Suprapubic skin (tissue), 4 donors: ENCODE results near the gene GARIN5A. TPM values are rescaled to one million over a fixed set of nuclear protein-coding genes. Genes with fewer than 3 reads are reported as not detected.

ENCODE experiments used
- DNase-seq, 2 donors: peaks; one replicate each; pipeline ENCODE4 v3.0.0-alpha.2; 2019; ENCODE audit warnings: low spot score in 2 of 2
- H3K27ac ChIP-seq: fragments of 200-600 bp; sonication (generic); one replicate; pipeline ENCODE4 v1.5.1; 2019
- H3K27me3 ChIP-seq: fragments of 200-600 bp; sonication (generic); one replicate; pipeline ENCODE4 v1.5.1; 2019
- H3K36me3 ChIP-seq: fragments of 200-600 bp; sonication (generic); one replicate; pipeline ENCODE4 v1.5.1; 2019
- H3K4me1 ChIP-seq: fragments of 200-600 bp; sonication (generic); one replicate; pipeline ENCODE4 v1.5.1; 2019
- H3K4me3 ChIP-seq: fragments of 200-600 bp; sonication (generic); one replicate; pipeline ENCODE4 v1.5.1; 2019; ENCODE audit warnings: mild to moderate bottlenecking
- H3K9me3 ChIP-seq: fragments of 200-600 bp; sonication (generic); one replicate; pipeline ENCODE4 v1.5.1; 2019
- EP300 ChIP-seq: sonication (generic); formaldehyde crosslinking; IDR thresholded peaks from one replicate; pipeline ENCODE4 v1.6.1; 2017; ENCODE audit warnings: antibody characterized with exemption
- POLR2A ChIP-seq, 2 donors: fragments of 450-650 bp; IDR thresholded peaks; one replicate each; pipeline ENCODE4 v1.6.1; 2017; ENCODE audit warnings: antibody characterized with exemption in 2 of 2, mild to moderate bottlenecking in 2 of 2, moderate library complexity in 2 of 2
- POLR2AphosphoS5 ChIP-seq, 3 donors: sonication (generic); formaldehyde crosslinking; IDR thresholded peaks; one replicate each; pipeline ENCODE4 v1.6.1; 2017; ENCODE audit warnings: antibody characterized with exemption in 3 of 3
- WGBS: methylation state at CpG from one replicate; pipeline ENCODE4 v1.1.5; 2018; 5-methylcytosine and 5-hydroxymethylcytosine counted together
- total RNA-seq, 4 donors: library from RNA; depleted of rRNA; stranded (reverse); fragments of >200 nt; gene quantifications; one replicate each; pipeline ENCODE4 v1.1.0, GENCODE V29; 2016
- TF ChIP-seq, protein P1 (sequence below), 2 donors: fragments of 200-600 bp in 1 of 2; fragments of 450-650 bp in 1 of 2; sonication (generic) in 1 of 2; IDR thresholded peaks; one replicate each; pipeline ENCODE4 v1.5.1; 2016 to 2019; ENCODE audit warnings: antibody characterized with exemption in 2 of 2, mild to moderate bottlenecking in 1 of 2, moderate library complexity in 1 of 2

Gene GARIN5A
- total RNA-seq, 4 donors from 2014 or later = 3.9 to 5.0 (median 4.2) TPM; not detected in 1

DNA sequence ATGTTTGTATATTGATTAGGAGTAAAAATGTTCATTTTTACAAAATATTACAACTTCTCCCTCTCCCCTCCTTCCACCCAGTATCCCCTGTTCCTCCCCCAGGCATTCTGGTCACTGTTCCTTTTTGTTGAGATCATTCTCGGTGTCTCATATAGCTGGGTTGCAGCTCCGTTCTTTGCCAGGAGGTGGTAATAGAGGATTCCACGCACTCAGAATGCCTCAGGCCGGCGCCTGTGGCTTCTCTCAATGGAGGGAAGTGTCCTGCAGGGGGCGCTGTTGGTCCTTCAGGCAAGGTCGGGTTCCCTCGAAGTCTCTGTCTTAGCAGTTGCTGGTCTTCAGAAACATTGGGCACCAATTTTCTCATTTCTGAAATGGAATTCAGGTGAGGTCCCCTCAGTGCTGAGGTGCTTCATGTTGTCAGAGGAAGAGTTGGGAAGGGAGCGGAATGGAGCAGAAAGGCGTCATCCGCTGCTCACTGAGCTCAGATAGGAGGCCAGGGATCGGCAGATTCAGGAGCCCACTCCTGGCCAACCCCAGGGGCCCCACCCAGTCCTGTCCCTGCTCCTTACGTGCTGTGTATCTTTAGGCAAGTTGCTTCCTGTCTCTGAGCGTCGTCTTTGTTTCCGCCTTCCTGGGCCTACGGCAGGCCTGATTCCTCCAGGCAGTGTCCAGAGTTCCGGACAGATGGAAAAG, 10.3 kb upstream of the GARIN5A start:
- Histone ChIP-seq H3K9me3 (no peaks in the 10 kb centered on the region), H3K27me3 (peaks cover 49% of the 10 kb centered on the region), H3K36me3 (peaks cover 16% of the 10 kb centered on the region), H3K4me3 (no peak overlapping the region), H3K27ac (no peak overlapping the region), H3K4me1 (no peaks in the 10 kb centered on the region)
- no peak for DNase-seq
- TF ChIP-seq POLR2A (IDR thresholded peaks at IDR 0.05) = no peak
- 74% methylated on average over 18 of the region's 18 CpGs for WGBS

DNA sequence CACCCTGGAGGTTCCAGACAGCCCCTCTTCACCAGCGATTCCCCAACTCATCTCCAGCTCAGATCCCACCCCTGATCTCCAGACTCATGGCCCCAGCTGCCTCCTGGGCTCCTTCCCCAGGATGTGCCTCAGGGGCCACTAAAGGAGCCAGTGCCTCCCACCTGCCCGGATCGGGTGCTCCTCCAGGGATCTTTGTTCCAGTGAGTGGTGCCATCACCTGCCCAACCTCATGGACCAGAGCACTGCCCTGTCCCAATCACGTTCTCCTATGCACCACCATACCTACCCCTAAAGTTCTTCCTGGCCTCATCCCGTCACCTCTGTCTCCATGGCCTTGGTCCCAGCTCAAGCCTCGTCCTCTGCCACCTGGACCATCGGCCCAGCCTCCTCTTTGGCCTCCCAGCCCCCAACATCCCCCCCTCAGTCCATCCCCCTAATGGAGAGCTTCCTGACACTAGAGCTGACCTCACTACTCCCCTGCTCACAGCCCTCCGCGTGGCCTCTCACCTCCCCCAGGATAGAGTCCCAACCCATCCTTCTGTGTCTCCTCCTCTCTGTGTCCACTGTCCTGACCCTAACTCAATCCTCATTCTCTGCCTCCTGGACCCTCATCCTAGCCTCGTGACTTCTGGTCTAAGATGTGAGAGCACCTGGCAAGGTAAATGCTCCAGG, 8.8 kb upstream of the GARIN5A start:
- no peak for DNase-seq
- H3K4me1 ChIP-seq = no peaks in the 10 kb centered on the region
- no peak overlapping the region for H3K4me3 ChIP-seq
- no peak for TF ChIP-seq POLR2AphosphoS5 (IDR thresholded peaks at IDR 0.05)
- no peaks in the 10 kb centered on the region for H3K9me3 ChIP-seq
- H3K36me3 ChIP-seq = peaks cover 31% of the 10 kb centered on the region
- H3K27me3 ChIP-seq = peaks cover 36% of the 10 kb centered on the region
- no peak overlapping the region for H3K27ac ChIP-seq
- WGBS = 88% methylated on average over 10 of the region's 10 CpGs

GRCh38 chr19:50482916-50483315, 6.3 kb upstream of the GARIN5A start:
- peaks cover 2% of the 10 kb centered on the region for H3K4me1 ChIP-seq
- peaks cover 47% of the 10 kb centered on the region for H3K36me3 ChIP-seq
- H3K27ac ChIP-seq = no peak overlapping the region
- H3K9me3 ChIP-seq = no peaks in the 10 kb centered on the region
- 84% methylated on average over 8 of the region's 10 CpGs for WGBS
- no peak for TF ChIP-seq POLR2AphosphoS5 (IDR thresholded peaks at IDR 0.05)
- no peak for TF ChIP-seq EP300
- TF ChIP-seq, protein P1, sequence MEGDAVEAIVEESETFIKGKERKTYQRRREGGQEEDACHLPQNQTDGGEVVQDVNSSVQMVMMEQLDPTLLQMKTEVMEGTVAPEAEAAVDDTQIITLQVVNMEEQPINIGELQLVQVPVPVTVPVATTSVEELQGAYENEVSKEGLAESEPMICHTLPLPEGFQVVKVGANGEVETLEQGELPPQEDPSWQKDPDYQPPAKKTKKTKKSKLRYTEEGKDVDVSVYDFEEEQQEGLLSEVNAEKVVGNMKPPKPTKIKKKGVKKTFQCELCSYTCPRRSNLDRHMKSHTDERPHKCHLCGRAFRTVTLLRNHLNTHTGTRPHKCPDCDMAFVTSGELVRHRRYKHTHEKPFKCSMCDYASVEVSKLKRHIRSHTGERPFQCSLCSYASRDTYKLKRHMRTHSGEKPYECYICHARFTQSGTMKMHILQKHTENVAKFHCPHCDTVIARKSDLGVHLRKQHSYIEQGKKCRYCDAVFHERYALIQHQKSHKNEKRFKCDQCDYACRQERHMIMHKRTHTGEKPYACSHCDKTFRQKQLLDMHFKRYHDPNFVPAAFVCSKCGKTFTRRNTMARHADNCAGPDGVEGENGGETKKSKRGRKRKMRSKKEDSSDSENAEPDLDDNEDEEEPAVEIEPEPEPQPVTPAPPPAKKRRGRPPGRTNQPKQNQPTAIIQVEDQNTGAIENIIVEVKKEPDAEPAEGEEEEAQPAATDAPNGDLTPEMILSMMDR (IDR thresholded peaks at IDR 0.05) = no peak
- no peak for TF ChIP-seq POLR2A (IDR thresholded peaks at IDR 0.05)
- peaks cover 12% of the 10 kb centered on the region for H3K27me3 ChIP-seq
- H3K4me3 ChIP-seq = no peak overlapping the region
- no peak for DNase-seq

GRCh38 chr19:50482271-50482855, 5.7 kb upstream of the GARIN5A start:
- peaks cover 47% of the 10 kb centered on the region for H3K36me3 ChIP-seq
- no peak for DNase-seq
- H3K27me3 ChIP-seq = peaks cover 7% of the 10 kb centered on the region
- no peak overlapping the region for H3K4me3 ChIP-seq
- 78% methylated on average over 13 of the region's 16 CpGs for WGBS
- TF ChIP-seq, protein P1 (IDR thresholded peaks at IDR 0.05) = no peak
- no peak for TF ChIP-seq POLR2A (IDR thresholded peaks at IDR 0.05)
- TF ChIP-seq POLR2AphosphoS5 (IDR thresholded peaks at IDR 0.05) = no peak
- TF ChIP-seq EP300 = no peak
- no peaks in the 10 kb centered on the region for H3K9me3 ChIP-seq
- no peak overlapping the region for H3K27ac ChIP-seq
- H3K4me1 ChIP-seq = peaks cover 7% of the 10 kb centered on the region

- peaks cover 13% of the 10 kb centered on the region for H3K4me1 ChIP-seq
- 92% methylated on average over 11 of the region's 27 CpGs for WGBS
- no peaks in the 10 kb centered on the region for H3K27me3 ChIP-seq
- H3K27ac ChIP-seq = no peak overlapping the region
- DNase-seq = no peak
- H3K9me3 ChIP-seq = no peaks in the 10 kb centered on the region
- TF ChIP-seq, protein P1 (IDR thresholded peaks at IDR 0.05) = no peak
- TF ChIP-seq EP300 (no peak), POLR2A (IDR thresholded peaks at IDR 0.05) (no peak), POLR2AphosphoS5 (IDR thresholded peaks at IDR 0.05) (no peak)
- H3K36me3 ChIP-seq = peaks cover 47% of the 10 kb centered on the region
- no peak overlapping the region for H3K4me3 ChIP-seq
Measured at GRCh38 chr19:50481351-50482149, 4.9 kb upstream of the GARIN5A start.
